HG03520 (cell line): ENCODE data around the gene TGM2.

Source experiments
- ATAC-seq: cut with Tn5 transposase; IDR thresholded peaks from one replicate; pipeline ENCODE4 v1.9.1; 2021; ENCODE audit warnings: mild to moderate bottlenecking, moderate library complexity; ENCODE audit not compliant: unreplicated experiment

The TGM2 gene

DNA sequence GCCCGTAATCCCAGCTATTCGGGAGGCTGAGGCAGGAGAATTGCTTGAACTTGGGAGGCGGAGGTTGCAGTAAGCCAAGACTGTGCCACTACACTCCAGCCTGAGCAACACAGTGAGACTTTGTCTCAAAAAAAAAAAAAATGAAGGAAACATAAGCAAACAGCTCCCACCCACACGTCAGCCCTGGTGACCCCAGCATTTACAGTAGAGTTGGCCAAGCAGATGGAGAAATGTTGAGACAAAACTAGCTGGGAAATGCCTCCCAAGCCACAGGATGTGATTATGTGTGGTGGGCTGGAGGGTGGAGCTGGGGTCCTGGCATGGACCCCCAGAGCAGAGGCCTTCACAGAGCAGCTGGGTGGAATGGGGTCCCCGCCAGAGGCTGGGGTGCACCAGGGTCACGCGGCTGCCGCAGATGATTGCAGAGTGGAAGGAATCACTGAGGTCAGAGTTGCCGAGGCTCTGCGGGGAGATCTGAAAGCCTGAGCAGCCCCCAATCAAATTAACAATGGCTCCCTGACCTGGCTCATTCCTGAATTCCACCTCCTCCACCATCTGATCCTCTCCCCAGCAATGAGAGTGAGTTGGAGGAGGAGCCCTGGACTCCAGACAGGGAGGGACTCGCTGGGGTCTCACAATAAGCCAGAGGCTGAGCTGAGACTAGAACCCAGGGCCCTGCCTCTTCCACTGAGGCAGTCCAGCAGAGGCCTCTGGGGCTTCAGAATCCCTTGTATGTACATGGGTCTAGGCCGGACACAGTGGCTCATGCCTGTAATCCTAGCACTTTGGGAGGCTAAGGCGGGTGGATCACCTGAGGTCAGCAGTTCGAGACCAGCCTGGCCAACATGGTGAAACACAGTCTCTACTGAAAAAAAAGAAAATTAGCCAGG lies 34.7 kb upstream of the TGM2 start:
- no peak for ATAC-seq

DNA sequence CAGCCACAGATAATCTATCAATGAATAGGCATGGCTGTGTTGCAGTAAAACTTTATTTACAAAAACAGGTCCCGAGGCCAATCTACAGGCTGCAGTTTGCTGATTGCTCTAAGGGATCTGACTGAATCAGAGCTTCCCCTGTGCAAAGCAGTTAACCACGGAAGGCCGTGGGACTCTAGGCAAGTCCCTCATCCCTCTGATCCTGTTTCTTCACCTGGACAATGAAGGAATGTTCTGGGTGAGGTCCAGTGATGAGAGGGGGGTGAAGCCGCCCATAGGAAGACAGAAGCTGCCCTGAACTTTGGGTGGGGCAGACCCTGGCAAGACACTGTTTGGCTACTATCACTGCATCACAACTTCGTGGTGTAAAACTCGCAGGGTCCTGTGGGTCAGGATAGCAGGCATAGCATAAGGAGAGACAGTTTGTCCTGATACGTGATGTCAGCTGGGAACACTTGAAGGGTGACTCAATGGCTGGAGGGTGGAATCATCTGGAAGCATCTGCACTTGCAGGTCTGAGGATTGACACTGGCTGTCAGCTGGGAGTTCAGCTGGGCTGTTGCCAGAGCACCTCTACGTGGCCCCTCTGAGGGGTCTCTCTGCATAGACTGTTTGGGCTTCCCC lies 33.3 kb upstream of the TGM2 start:
- no peak for ATAC-seq

DNA sequence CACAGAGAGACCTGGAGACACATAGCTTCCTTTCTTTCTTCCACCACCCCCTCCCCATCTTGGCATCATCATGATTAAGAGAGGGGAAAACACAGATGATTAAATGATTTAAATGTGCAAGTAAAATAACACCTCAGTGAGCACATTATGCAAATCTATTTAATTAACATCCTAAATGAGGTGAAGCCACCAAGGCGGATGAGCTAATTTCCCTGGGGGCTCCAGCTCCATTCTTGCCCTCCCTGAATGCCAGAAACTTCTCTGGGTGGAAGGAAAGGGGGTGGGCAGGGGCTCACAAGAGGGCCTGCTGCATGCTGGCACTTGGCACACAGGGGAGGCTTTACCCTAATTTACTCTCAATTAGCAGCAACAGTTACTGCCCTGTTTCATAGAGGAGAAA lies 32.5 kb upstream of the TGM2 start:
- no peak for ATAC-seq

DNA sequence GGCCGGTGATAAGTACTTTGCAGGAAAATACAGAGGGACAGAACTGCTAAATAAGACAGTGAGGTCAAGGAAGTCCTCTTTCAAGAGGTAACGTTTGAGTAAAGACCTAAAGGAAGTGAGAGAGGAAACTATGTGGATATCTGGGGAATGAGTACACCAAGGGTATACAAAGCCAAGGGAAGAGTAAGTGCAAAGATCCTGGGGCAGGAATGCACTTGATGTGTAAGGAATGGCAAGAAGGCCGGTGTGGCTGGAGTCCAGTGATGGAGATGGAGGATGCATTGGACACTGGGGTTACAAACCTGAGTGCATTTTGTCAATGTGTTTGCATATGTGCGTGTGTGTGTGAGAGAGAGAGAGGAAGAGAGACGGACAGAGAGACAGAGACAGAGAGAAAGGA lies 32.1 kb upstream of the TGM2 start:
- ATAC-seq, result no peak

DNA sequence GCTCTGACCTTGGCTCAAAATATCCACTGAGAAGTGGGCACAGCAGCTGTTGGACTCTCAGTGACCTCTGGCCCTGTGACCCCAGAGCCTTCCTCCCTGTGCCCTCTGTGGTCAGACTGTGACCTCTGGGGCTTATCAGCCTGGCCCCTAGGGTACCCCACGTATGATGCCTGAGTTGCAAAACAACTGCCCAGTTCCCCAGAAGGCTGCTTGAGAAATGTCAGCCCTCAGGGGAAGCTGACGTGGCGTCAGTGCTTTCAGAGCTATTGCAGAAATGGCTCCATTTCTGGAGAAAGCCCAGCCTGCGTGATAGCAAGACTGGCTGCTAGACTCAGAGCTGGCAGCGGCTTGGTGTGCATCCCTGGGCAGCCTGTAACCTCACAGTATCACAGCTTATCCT lies 31.5 kb upstream of the TGM2 start:
- no peak for ATAC-seq

DNA sequence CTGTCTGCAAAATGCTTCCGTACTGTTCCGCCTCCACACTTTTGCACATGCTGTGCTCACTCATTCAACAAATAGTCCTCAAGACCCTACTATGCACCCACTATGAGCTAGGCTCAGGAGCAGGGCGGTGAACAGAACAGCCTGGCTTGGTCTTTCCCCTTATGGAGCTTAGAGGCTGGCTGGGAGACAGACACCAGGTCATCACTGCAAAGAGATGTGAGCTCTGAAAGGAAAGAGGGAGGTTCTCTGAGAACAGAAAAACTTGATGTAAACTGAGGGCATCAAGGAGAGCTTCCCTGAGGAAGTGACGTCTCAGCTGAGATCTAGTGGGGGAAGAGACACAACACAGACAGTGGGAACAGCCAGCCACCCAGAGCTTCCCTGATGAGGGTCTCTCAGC lies 31.0 kb upstream of the TGM2 start:
- ATAC-seq, result no peak

DNA sequence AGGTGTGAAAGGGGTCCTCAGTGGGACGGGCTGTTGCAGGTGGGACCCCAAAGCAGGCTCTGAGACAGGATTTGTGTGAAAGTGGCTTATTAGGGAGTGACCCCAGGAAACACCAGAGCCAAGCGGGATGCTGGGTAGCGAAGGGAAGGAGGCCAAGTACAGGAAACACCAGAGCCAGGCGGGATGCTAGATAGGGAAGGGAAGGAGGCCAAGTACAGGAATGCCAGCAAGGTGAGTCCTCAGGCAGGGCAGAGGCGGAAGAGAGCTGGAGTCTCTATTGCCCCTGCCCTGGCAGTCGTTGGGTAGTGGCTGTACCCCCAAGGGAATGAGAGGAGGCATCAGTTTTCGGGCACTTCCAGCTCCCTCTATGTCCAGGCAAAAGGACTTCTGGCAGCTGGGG lies 30.5 kb upstream of the TGM2 start:
- ATAC-seq, result no peak

DNA sequence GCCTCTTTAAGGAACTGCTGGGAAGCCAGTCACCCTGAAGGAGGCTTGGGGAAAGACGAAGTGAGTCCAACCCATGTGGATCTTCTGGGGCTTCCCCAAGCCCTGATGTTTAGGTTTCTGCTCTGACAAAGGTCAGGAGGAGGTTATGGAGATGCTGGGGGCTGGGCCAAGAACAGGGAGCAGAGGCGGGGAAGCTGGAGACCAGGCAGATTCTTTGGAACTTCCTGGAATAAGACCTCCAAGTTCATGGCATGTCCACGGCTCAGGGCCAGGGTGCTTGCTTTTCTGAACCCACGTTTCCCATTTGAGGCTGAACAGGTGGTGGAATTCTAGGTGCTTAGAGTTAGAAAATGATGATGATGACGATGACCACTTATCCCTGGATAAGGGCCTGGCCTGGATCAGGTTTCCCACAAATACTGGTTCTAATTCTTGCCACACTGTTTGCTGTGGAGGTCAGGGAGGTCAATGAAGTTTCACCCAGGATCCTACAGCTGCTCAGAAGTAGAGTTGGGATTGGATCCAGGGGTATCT lies 30.0 kb upstream of the TGM2 start:
- no peak for ATAC-seq

DNA sequence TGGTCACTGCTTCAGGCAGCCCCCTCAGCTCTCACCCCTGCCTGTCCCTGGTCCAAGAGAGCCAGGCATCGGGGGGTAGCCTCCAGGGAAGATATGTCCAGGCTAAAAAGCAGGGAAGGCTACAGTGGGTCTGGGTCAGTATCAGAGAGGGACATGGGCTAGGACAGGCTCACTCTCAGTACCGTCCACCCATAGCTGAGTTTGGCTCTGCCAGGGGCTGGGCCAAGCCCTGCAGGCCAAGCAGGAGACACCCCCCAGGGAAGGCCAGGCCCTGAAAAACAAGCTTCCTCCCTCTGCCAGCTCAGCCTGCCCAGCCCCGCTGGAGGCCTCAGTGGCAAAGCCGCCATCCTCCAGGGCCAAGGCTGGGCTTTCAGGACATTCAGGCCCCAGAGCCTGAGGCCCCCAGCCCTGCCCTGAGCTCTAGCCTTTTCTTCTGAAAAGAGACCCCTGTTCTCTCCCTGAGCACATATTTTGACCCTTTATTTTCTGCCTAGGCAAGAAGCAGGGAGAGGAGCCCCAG lies 28.6 kb upstream of the TGM2 start:
- no peak for ATAC-seq

DNA sequence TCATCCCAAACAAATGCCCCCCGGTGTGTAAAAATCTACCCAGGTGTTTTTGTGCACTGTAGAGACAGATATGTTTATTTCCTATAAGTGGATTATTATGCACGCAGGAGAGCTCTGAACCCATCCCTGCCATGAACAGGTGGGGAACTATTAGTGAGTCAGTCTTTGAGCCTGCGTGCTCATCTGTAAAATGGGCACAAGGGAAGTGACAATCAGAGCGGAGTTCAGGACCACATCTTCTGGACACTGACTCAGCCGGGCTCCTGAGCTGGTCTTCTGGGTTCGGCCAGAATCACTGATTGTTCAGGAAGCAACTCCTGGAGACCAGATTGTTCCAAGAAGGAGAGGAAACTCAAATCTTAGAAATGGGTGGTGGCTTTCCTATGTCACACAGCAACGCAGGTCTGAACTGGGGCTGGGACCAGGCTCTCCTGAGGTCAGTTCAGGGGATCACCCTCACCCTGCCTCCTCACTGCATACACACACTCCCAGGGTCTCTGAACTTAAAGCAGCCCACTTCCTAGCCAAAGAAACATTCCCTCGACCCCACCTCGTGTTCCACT lies 27.3 kb upstream of the TGM2 start:
- no peak for ATAC-seq

DNA sequence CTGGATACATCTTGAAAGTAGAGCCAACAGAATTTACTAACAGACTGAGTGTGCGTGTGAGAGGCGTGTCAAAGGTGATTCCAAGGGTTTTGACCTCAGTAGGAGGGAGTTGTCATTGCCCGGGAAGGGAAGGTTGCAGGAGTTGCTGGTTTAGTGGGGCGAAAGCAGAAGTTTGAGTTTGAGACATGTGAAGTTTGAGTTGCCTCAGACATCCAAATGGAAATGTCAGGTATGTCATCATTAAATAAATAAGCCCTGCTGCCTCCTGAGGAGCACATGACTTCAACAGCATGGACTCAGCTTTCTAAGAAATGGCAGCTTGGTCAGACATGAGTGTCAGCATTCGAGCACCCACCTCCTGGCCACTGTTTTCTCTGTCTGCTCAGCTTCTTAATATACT lies 26.6 kb upstream of the TGM2 start:
- no peak for ATAC-seq

DNA sequence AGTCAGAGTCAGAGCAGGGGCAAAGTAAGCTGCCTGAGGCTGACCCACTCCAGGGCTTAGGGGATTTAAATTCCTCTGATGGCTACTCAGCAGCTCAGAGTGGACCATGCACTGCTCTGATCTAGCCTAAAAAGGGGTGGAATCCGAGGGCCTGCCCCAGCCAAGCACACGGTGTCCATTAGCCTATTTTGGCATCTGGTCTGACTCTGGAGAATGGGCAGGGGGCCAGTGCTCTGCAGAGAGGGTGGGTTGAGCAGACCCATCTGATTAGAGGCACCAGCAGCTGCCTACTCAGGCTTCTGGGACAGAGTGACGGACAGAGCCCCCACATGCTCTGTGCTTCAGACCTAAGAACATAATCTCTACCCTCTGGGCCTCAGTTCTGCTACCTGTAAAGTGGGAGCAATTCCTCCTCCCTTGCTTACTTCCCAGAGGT lies 25.9 kb upstream of the TGM2 start:
- ATAC-seq, result no peak

DNA sequence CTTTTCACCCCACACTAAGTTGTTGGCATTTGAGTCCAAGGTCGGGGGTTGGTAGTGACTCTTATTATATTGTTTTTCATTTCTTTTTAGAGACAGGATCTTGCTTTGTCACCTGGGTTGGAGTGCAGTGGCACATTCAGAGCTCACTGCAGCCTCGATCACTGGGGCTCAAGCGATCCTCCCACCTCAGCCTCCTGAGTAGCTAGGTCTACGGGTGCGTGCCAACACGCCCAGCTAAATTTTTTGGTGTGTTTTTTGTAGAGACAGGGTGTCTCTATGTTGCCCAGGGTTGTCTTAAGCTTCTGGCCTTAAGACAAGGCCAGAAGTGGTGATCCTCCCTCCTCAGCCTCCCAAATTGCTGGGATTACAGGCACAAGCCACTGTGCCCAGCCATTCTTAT lies 25.1 kb upstream of the TGM2 start:
- ATAC-seq, result no peak

DNA sequence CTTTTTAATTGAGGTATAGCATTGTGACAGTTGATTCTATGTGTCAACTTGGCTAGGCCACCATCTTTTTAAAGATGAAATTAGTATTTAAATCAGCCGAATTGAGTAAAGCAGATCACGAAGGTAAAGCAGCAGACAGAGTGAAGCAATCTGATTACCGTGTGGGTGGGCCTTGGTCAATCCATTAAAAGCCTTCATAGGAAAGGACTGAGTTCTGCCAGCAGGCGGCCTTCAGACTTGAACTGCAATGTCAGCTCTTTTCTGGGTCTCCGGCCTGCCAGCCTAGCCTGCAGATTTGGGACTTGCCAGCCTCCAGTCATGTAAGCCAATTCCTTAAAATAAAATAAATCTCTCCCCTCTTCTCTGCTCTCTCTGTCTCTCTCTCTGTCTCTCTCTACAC lies 22.4 kb upstream of the TGM2 start:
- ATAC-seq, result no peak

DNA sequence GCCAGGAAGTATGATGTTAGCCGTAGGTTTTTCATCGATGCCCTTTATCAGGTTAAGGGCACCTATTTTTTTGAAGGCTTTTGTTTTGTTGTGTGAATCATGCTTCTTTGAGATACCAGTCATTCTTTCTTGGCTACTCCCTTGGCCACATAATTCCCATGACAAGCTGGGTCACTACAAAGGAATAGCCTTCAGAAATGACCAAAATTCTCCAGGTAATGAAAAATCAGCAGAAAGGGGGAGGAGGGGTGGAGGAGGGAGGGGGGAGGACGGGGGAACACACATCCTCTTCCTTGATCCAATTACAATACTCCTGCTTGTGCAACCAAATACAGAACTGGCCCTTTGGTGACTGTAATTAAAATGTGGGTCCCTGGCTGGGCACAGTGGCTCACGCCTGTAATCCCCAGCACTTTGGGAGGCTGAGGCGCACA lies 21.7 kb upstream of the TGM2 start:
- ATAC-seq, result no peak

DNA sequence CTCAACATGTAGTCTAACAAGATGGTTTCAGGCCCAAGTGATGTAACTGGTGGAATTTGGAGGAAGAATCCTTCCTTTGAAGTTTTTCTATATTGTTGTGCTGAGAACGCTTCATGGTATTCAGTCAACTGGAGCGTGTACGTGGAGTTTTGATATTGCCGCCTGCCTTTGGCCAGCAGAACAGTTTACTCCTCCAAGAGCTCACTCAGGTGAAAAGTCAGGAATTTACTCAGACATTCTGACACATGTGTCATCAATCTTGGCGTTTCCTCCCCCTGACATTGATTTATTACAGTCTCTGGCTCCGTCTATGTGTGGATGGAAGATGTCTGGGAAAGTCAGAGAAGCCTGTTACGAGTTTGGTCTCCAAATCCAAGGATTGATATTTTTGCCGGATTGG lies 19.0 kb upstream of the TGM2 start:
- ATAC-seq, result no peak

DNA sequence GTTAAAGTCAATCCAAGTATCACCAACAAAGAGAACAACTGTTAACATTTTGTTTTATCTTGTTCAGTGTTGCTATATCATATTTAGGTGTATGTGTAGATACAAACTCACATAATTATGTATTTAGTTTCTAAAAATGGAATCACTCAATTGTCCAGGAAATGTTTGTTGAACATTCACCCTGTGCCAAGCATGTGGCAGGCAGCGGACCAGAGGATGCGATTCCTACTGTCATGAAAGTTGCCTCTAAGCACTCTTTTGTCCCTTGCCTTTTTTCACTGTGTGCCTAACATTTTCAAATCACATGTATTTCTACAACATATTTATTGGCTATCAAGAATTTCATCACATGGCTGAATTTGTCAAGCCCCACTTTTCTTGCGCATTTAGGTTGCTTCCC lies 16.9 kb upstream of the TGM2 start:
- ATAC-seq, result no peak

DNA sequence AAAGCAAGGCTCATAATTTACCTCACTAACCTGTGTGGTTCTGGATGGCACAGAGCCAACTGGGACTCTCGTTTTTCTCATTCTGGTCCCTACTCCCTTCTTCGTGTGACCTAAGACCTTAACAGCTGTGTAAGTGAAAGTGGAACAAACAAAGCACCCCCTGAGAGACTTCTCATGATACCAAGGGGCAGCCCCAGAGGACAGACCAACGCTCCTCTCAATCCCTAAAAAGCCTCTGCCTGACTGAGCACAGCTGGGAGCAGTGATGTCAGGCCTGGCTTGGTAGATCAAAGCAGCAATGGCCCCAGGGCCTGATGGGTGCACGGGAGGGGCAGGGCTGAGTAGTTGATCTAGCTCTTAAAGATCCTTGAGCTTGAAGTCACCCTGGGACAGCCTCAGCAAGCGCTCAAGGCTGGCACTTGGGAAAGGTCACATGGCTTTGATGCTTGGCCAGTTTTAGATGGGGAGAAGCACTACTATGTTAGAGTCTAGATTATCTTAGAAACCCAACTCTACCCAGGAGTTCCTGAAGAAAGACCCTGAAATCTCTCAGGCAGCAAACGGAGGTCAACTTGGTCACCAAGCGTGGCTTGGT lies 16.2 kb upstream of the TGM2 start:
- no peak for ATAC-seq

DNA sequence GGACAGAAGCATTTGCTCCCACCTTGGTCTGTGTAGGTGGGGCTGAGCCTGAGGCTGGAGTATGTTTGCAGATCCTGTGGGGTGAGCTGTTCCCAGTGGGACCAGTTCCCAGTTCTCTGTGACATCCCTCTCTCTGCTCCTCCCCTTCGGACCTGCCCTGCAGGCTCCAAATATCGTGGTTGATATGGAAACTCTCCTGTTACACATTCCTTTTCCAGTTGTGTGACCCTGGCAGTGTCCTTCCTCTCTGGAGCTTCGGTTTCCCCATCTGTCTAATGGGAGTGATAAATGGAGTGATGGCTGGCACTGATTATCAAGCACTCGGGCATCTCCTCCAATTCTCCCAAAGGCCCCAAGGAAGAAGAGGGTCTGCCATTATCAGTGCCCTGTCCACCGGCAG lies 15.7 kb upstream of the TGM2 start:
- ATAC-seq, result no peak

DNA sequence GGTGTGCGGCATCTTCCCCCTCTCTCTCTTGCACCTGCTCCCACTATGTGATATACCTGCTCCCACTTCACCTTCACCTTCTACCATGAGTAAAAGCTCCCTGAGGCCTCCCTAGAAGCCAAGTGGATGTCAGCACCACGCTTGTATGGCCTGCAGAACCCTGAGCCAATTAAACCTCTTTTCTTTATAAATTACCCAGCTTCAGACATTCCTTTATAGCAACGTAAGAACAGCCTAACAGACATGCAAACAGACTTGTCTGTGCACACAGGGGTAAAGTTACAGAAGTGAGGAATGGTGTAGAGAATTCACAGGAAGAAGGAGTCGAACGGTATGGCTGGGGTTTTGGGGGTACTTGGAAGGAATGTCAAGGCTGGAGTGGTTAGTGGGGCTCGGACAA lies 14.8 kb upstream of the TGM2 start:
- no peak for ATAC-seq

DNA sequence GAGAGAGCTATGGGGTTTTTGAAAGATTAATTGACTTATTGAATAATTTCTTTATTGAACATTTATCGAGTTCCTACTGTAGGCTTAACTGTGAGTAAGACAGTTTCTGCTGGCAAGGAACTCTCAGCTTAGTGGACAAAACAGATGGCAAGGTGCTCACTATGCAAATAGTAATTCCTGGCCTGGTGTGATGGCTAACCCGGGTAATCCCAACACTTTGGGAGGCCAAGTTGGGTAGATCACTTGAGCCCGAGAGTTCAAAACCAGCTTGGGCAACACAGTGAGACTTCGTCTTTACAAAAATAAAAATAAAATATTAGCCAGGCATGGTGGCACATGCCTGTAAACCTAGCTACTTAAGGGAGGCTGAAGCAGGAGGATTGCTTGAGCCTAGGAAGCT lies 13.5 kb upstream of the TGM2 start:
- no peak for ATAC-seq
